Osteocyte (in vitro differentiated cells): ENCODE results near the gene KIFC3. TPM values are rescaled to one million over a fixed set of nuclear protein-coding genes. Genes with fewer than 3 reads are reported as not detected.
"Not testable (repeated sequence)": the region's sequence is repeated elsewhere in the genome, so short reads cannot be mapped to it uniquely, and the experiment has no call there.

Source experiments
- DNase-seq: peaks from one replicate; pipeline ENCODE4 v3.0.0; 2021; ENCODE audit warnings: mixed read lengths; ENCODE audit not compliant: unreplicated experiment; ENCODE audit errors: extremely low spot score
- H3K27ac Mint-ChIP-seq: one replicate; pipeline ENCODE4 v1.8.0; 2021; ENCODE audit warnings: mild to moderate bottlenecking, mixed read lengths; ENCODE audit not compliant: unreplicated experiment
- H3K27me3 Mint-ChIP-seq: one replicate; pipeline ENCODE4 v1.8.0; 2021; ENCODE audit warnings: mixed read lengths; ENCODE audit not compliant: unreplicated experiment
- H3K36me3 Mint-ChIP-seq: one replicate; pipeline ENCODE4 v1.8.0; 2021; ENCODE audit warnings: mixed read lengths; ENCODE audit not compliant: unreplicated experiment
- H3K4me1 Mint-ChIP-seq: one replicate; pipeline ENCODE4 v1.8.0; 2021; ENCODE audit warnings: mixed read lengths; ENCODE audit not compliant: unreplicated experiment
- H3K4me3 Mint-ChIP-seq: one replicate; pipeline ENCODE4 v1.8.0; 2021; ENCODE audit warnings: mild to moderate bottlenecking, moderate library complexity, mixed read lengths; ENCODE audit not compliant: unreplicated experiment
- H3K9me3 Mint-ChIP-seq: one replicate; pipeline ENCODE4 v1.8.0; 2021; ENCODE audit warnings: mixed read lengths; ENCODE audit not compliant: unreplicated experiment
- CTCF ChIP-seq: fragments of 200-600 bp; sonication (generic); IDR thresholded peaks from 2 replicates; pipeline ENCODE4 v1.5.0; 2021; ENCODE audit warnings: antibody characterized with exemption, mild to moderate bottlenecking, moderate library complexity
- total RNA-seq: library from RNA; stranded (reverse); gene quantifications from 2 replicates; pipeline ENCODE4 v1.2.1, GENCODE V29; 2021

The KIFC3 gene
- total RNA-seq, 1 donor from 2014 or later, result 196 TPM

DNA sequence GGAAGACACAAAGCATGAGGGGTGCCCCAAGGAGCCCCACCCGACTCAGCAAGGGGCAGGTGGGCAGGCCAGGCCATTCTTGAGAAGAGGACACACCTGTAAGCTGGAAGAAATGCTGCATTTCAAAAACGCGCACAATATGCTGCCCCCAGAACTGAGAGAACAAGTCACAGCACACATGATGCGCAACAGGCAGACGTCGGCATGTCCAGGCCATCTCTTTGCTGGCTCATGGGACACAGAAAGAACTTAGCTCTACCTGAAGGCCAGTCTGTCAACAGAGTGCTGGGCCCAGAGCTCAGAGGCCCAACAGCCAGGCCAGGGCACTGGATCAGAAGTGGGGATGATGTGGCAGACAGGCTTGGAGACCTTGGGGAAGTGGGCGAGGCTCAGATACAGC, 18.0 kb downstream of the KIFC3 start:
- H3K4me3 Mint-ChIP-seq, result no peak overlapping the region
- peaks cover 39% of the 10 kb centered on the region for H3K4me1 Mint-ChIP-seq
- H3K27ac Mint-ChIP-seq, result peak overlapping the region; percentile 56
- H3K36me3 Mint-ChIP-seq, result peaks cover 46% of the 10 kb centered on the region
- DNase-seq, result no peak
- H3K27me3 Mint-ChIP-seq, result no peaks in the 10 kb centered on the region
- no peak for TF ChIP-seq CTCF
- no peaks in the 10 kb centered on the region for H3K9me3 Mint-ChIP-seq

DNA sequence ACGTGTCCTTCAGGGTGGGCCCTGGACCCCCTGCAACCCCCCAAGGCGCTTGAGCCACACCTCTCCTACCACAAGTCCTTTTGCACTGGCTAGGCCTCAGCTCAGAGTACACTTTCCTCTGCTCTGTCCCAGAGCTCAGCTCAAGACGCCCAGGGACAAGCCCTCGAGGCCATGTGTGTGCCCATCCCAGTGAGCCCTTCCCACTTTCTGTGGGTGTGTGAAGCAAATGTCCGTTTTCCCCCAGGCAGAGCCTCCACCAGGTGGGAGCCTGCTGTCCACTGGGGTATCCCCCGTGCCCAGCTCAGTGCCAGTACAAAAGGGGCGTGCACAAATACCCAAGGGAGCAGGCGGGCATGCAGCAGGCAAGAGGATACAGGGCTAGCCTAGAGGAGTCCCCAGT, 18.4 kb downstream of the KIFC3 start:
- TF ChIP-seq CTCF, result no peak
- H3K36me3 Mint-ChIP-seq, result peaks cover 45% of the 10 kb centered on the region
- H3K9me3 Mint-ChIP-seq, result no peaks in the 10 kb centered on the region
- H3K27me3 Mint-ChIP-seq, result no peaks in the 10 kb centered on the region
- H3K4me3 Mint-ChIP-seq, result no peak overlapping the region
- H3K27ac Mint-ChIP-seq, result peak overlapping the region; percentile 56
- no peak for DNase-seq
- H3K4me1 Mint-ChIP-seq, result peaks cover 37% of the 10 kb centered on the region

GRCh38 chr16:57783116-57783515, 19.2 kb downstream of the KIFC3 start:
- no peak for TF ChIP-seq CTCF

GRCh38 chr16:57782607-57783055, 19.7 kb downstream of the KIFC3 start:
- peak overlapping the region; percentile 89 for H3K27ac Mint-ChIP-seq
- not testable (repeated sequence) for H3K27me3 Mint-ChIP-seq, DNase-seq, H3K9me3 Mint-ChIP-seq
- H3K4me3 Mint-ChIP-seq, result peak overlapping the region; percentile 4
- H3K4me1 Mint-ChIP-seq, result peaks cover 47% of the 10 kb centered on the region
- H3K36me3 Mint-ChIP-seq, result peaks cover 47% of the 10 kb centered on the region

More at GRCh38 chr16:57783116-57783515, 19.2 kb downstream of the KIFC3 start:
- Mint-ChIP-seq H3K27me3 (no peaks in the 10 kb centered on the region), H3K36me3 (peaks cover 43% of the 10 kb centered on the region), H3K4me1 (peaks cover 44% of the 10 kb centered on the region), H3K4me3 (no peak overlapping the region), H3K9me3 (no peaks in the 10 kb centered on the region), H3K27ac (peak overlapping the region; percentile 89)
- DNase-seq, result no peak

- Mint-ChIP-seq H3K27ac (peak overlapping the region; percentile 89), H3K36me3 (peaks cover 44% of the 10 kb centered on the region), H3K4me3 (no peak overlapping the region), H3K27me3 (no peaks in the 10 kb centered on the region), H3K4me1 (peaks cover 46% of the 10 kb centered on the region), H3K9me3 (no peaks in the 10 kb centered on the region)
- TF ChIP-seq CTCF, result peak; percentile 42
- DNase-seq, result no peak
These were observed 20.3 kb downstream of the KIFC3 start for GRCh38 chr16:57781741-57782606.
